ENCODE data around the gene HSF2BP. TPM values are rescaled to one million over a fixed set of nuclear protein-coding genes. Genes with fewer than 3 reads are reported as not detected.
"Not testable (repeated sequence)": the region's sequence is repeated elsewhere in the genome, so short reads cannot be mapped to it uniquely, and the experiment has no call there.

Gene HSF2BP
- total RNA-seq, 2 experiments from 2014 or later: 1.5 to 1.6 TPM

DNA sequence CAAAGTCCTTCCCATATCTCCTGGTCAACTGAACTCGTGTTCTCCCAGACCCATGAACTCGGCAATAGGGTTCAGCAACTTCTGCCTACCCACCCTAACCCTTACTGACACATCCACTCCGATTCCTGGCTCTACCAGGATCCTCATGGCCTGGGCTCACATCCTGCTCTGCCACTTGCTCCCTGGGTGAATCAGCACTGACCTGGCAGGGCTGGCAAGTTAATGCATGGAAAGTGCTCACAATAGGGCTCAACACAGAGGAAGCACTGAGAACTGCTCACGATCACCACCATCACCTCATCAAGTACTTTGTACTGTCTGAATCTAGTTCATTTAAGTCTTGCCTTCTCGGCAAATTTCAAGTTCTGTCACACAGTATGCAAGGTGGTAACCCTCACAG is 96.8 kb downstream of the HSF2BP start:
- DNase-seq; H3K27me3 Mint-ChIP-seq; intact Hi-C loops (cut with DNase I, micrococcal nuclease); H3K36me3 Mint-ChIP-seq (ENCODE audit: low read depth); POLR2A ChIA-PET; H3K27ac Mint-ChIP-seq; H3K9me3 Mint-ChIP-seq (ENCODE audit: low read depth); H3K4me1 Mint-ChIP-seq; CTCF ChIA-PET; H3K4me3 Mint-ChIP-seq; ATAC-seq: not testable (repeated sequence)

DNA sequence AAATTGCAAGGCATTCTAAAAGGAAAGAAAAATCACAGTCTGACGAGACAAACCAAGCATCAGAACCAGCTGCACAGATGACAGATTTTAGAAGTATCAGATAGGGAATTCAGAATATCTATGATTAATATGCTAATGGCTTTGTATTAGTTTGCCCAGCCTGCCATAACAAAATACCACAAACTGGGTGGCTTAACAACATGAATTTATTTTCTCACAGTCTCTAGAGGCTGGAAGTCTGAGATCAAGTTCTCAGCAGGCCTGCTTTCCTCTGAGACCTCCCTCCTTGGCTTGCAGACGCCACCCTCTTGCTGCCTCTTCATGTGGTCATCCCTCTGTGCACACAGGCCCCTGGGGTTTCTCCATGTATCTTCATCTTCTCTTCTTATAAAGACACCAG is 118.7 kb downstream of the HSF2BP start:
- POLR2A ChIA-PET; H3K36me3 Mint-ChIP-seq (ENCODE audit: low read depth); CTCF ChIA-PET; H3K9me3 Mint-ChIP-seq (ENCODE audit: low read depth); H3K4me3 Mint-ChIP-seq; H3K4me1 Mint-ChIP-seq; ATAC-seq; H3K27me3 Mint-ChIP-seq; DNase-seq; H3K27ac Mint-ChIP-seq; intact Hi-C loops (cut with DNase I, micrococcal nuclease): not testable (repeated sequence)

DNA sequence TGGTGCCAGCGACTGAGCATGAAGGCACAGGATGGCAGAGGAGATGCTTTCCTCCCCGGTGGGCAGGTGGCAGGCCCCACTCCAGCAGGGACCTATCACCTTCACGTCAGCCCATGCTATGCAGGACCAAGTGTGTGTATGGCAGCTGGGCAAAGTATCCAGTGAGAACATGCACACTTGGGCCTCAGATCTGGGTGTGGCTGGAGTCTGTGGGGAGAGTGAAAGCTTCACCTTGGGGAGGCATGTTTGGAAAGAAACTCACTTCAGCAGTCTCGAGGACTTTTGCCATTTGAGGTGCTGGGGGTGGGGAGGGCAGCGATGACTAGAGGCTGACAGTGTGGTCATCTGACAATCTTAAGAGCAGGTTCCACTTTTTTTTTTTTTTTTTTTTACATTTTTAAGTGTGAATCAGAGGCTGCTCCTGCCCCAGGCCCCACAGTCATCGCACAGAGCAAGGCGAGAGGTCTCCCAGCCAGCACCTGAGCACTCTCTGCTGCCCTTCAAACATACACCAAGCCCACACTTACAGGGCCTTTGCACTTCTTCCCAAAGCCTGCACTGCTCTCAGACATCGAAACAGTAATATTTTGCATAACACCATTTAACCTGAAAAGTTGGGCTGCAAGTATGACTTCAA is 136.7 kb downstream of the HSF2BP start:
- H3K4me1 Mint-ChIP-seq; H3K4me3 Mint-ChIP-seq; H3K27me3 Mint-ChIP-seq; ATAC-seq; H3K27ac Mint-ChIP-seq; intact Hi-C loops (cut with DNase I, micrococcal nuclease); DNase-seq; H3K9me3 Mint-ChIP-seq (ENCODE audit: low read depth); H3K36me3 Mint-ChIP-seq (ENCODE audit: low read depth); POLR2A ChIA-PET; CTCF ChIA-PET: not testable (repeated sequence)

DNA sequence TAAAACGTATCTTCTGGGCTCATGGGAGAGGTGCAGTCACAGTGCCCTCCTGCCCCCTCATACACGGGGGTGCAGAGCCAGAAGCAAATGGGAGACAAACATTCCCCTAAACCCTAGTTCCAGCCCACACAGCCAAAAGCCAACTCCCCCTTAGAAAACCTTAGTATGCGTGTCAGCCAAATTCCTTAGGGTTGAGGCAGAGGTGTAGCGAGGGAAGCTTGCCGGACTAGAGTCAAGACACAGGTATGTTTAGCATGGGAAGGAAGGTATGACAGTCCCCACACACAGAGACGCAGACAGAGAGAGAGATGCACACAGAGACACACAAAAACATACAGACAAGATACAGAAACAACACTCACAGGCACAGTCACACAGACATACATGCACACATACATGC is 141.6 kb downstream of the HSF2BP start:
- H3K36me3 Mint-ChIP-seq (ENCODE audit: low read depth); H3K27ac Mint-ChIP-seq; POLR2A ChIA-PET; H3K9me3 Mint-ChIP-seq (ENCODE audit: low read depth); H3K4me1 Mint-ChIP-seq; ATAC-seq; CTCF ChIA-PET; H3K27me3 Mint-ChIP-seq; DNase-seq; intact Hi-C loops (cut with DNase I, micrococcal nuclease); H3K4me3 Mint-ChIP-seq: not testable (repeated sequence)

DNA sequence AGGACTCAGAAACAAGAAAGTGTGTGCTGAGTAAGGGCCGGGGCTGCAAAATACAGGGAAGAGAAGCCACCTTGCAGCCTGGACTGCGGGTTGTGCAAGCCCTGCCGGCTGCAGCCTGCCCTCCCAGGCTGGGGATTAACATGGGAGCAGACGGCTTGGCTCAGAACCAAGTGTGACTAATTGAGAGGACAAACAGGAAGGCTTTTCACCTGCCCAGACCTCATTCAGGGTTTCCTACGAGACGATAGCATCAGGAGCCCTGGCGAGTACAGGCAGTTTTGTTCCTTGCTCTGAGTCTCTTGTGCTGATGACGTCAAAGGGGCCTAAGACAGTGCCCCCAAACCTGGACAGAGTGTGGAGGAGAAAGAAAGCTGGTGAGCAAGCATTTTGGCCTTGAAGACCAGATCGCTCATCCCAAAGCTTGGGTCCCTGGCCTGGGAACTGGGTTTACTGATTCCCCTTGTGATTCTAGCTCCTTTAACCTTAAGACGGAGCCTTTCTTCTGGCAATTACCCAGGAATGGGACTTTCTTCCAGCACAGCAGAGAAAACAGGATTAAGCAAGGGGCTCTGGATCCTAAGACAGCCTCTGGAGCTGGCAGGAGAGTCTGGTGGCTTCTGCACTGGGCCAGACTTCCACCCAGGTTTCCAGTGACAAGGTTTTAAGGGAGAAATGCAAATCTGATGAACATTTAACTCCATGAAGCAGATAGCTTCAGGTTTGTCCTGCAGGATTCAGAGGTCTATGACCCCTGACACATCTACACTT is 142.2 kb downstream of the HSF2BP start:
- H3K9me3 Mint-ChIP-seq (ENCODE audit: low read depth); POLR2A ChIA-PET; H3K4me3 Mint-ChIP-seq; DNase-seq; intact Hi-C loops (cut with DNase I, micrococcal nuclease); ATAC-seq; H3K27me3 Mint-ChIP-seq; H3K4me1 Mint-ChIP-seq; H3K27ac Mint-ChIP-seq; CTCF ChIA-PET; H3K36me3 Mint-ChIP-seq (ENCODE audit: low read depth): not testable (repeated sequence)

DNA sequence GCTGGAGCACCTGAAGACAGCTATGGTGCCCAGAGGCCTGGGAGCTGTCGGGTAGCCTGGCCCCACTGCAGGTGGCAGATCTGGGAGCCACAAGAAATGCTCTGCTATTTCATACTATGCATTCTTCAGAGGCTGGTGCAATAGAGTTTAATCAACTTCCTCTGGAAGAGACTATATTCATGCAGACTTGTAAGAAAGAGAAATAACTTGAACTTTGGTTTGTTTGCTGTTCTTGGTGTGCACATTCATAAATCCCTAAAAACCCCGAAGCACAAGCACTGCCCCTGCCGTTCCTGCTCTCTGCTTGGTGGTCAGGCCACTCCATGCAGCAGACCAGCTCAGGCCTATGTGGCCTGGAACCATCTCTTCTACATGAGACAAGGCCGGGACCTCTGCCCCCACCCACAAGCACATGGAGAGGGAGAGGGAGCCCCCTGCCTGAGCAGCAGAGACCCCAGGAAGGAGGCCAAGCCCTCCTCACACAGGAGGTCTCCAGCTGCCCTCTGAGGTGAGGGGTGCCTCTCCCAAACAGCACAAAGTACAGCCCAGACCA is 142.9 kb downstream of the HSF2BP start:
- DNase-seq; ATAC-seq; H3K4me1 Mint-ChIP-seq; intact Hi-C loops (cut with DNase I, micrococcal nuclease); POLR2A ChIA-PET; CTCF ChIA-PET; H3K36me3 Mint-ChIP-seq (ENCODE audit: low read depth); H3K9me3 Mint-ChIP-seq (ENCODE audit: low read depth); H3K27me3 Mint-ChIP-seq; H3K4me3 Mint-ChIP-seq; H3K27ac Mint-ChIP-seq: not testable (repeated sequence)

DNA sequence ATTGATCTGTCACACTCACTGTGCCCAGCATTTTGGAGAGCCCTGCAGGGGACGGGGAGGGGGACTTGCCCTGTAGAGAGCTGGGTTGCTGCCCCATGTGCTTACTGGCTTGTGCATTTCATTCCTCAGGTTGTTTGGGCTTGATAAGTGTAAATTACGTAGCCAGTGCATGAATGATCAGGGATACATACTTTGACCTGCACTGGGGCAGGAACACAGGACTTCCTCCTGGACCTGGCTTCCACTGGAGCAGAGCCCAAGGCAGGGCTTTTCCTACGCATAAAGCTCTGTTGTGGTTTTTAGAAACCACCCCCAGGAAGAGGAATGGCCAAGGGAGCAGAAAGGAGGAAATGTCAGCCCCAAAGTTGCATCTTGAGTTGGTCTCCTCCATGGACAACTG is 144.5 kb downstream of the HSF2BP start:
- CTCF ChIA-PET; H3K36me3 Mint-ChIP-seq (ENCODE audit: low read depth); POLR2A ChIA-PET: not testable (repeated sequence)

DNA sequence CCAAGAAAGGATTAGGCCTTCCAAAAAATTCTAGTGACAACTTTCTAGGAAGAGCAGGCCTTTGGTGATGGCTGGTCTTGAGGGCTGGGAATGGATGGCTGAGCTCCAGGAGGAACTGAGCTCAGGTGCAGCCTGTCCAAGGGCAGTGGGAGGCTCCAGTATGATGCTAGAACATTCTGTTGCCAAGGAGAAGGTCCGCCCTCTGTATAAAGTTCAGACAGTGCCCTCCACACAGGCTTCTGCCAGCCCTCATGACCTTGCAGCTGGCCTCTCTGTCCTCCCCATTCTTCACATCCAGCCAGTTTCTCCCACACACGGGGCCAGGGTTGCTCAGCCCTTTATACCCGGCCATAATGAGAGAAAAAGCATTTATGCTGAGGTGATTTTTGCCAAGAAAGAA is 146.3 kb downstream of the HSF2BP start:
- ATAC-seq; H3K4me1 Mint-ChIP-seq; H3K27ac Mint-ChIP-seq; H3K4me3 Mint-ChIP-seq; CTCF ChIA-PET; H3K9me3 Mint-ChIP-seq (ENCODE audit: low read depth); H3K36me3 Mint-ChIP-seq (ENCODE audit: low read depth); H3K27me3 Mint-ChIP-seq; intact Hi-C loops (cut with DNase I, micrococcal nuclease); POLR2A ChIA-PET; DNase-seq: not testable (repeated sequence)

More for the DNA sequence above, 144.5 kb downstream of the HSF2BP start:
- H3K4me3 Mint-ChIP-seq; DNase-seq; H3K4me1 Mint-ChIP-seq; intact Hi-C loops (cut with DNase I, micrococcal nuclease); ATAC-seq; H3K9me3 Mint-ChIP-seq (ENCODE audit: low read depth); H3K27ac Mint-ChIP-seq; H3K27me3 Mint-ChIP-seq: not testable (repeated sequence)

DNA sequence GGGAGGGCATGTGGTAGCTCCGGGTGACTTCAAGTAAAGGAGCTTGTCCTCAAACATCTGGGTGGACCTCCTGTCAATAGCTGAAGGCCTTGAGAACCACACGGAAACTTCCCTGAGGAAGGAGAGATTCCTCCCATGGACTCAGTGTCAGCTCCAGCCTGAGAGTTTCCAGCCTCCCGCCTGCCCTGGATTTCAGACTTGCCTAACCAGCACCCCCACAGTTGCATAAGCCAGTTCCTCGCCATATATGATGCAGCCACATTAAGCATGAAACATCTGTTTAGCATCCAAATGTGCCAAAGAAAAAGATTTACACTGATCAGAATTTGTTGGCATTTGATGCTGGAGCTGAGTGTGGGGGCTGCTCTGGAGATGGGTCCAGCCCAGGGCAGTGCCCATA is 148.1 kb downstream of the HSF2BP start:
- H3K36me3 Mint-ChIP-seq (ENCODE audit: low read depth); H3K9me3 Mint-ChIP-seq (ENCODE audit: low read depth); POLR2A ChIA-PET; H3K27me3 Mint-ChIP-seq; H3K27ac Mint-ChIP-seq; H3K4me1 Mint-ChIP-seq; CTCF ChIA-PET; DNase-seq; H3K4me3 Mint-ChIP-seq; ATAC-seq; intact Hi-C loops (cut with DNase I, micrococcal nuclease): not testable (repeated sequence)

DNA sequence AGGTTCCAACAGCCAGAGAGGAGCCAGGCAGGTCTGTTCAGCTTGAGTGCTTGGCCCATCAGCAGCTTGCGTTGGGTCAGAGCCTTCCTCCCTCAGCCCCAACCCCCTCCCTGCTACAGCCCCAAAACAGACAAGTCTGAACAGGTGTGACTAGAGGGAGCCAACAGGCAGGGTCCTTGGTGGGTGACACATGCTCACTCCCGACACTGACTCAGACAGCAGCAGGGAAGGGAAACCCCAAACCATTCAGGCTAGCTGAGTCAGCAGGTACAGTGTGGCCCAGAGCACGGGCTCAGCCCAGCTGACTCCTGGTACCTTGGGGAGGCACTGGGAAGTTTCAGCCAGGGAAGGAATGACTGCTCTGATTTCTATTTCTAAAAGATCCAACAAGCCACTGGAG is 148.6 kb downstream of the HSF2BP start:
- H3K27me3 Mint-ChIP-seq; H3K36me3 Mint-ChIP-seq (ENCODE audit: low read depth); DNase-seq; CTCF ChIA-PET; H3K9me3 Mint-ChIP-seq (ENCODE audit: low read depth); POLR2A ChIA-PET; H3K4me1 Mint-ChIP-seq; H3K27ac Mint-ChIP-seq; H3K4me3 Mint-ChIP-seq; intact Hi-C loops (cut with DNase I, micrococcal nuclease): not testable (repeated sequence)
- peak; percentile 99 for ATAC-seq

DNA sequence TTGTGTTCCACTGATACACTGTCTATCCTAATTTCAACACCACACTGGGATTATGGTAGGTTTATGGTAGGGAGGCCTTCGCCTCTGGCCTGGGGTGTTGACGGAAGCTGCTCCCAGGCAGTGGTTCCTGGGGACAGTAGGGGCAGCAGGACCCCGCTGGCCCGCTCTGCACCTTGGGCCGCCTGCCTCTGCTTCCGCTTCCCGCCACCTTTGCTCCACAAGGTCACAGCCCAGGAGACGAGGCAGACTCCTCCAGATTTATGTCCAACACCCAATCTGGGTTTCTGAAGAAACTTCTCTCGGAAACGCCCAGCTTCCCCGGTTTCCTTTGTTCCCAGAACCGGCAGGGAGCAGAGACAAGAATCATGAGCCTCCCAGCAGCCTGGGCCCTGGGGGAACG is 155.4 kb downstream of the HSF2BP start:
- H3K27ac Mint-ChIP-seq; H3K36me3 Mint-ChIP-seq (ENCODE audit: low read depth); H3K27me3 Mint-ChIP-seq; ATAC-seq; H3K4me3 Mint-ChIP-seq; DNase-seq; H3K9me3 Mint-ChIP-seq (ENCODE audit: low read depth); H3K4me1 Mint-ChIP-seq; intact Hi-C loops (cut with DNase I, micrococcal nuclease); CTCF ChIA-PET; POLR2A ChIA-PET: not testable (repeated sequence)

DNA sequence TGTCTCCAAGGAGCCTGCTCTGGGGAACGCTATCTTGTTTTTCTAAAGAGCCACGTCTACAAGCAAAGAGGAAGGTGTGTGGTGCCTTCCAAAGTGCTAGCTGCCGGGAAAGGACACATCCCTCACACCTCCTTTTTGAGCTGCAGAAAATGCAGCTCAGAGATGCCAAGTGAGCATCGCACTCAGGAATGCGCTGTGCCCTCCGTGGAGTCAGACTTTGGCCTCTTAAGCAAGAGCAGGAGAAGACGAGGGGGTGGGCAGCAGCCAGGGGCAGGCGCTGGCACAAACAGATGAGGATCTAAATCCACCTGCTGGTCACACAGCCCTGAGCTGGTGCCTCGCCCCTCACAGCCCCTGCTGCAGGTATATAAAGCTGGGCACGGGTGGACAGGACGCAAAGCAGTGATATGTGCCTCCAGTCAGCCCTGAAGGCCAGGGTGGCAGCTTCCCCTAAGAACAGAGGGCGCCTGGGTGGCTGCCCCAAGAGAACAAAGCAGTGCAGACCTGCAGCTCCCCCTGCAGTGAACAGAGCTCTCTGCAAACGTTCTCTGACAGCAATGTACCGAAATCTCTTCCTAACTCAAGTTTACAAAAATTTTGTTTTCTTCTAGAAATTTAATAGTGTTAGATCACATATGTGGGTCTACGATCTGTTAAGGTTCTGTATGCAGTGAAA is 156.1 kb downstream of the HSF2BP start:
- H3K27ac Mint-ChIP-seq; CTCF ChIA-PET; H3K9me3 Mint-ChIP-seq (ENCODE audit: low read depth); H3K4me3 Mint-ChIP-seq; H3K4me1 Mint-ChIP-seq; DNase-seq; H3K27me3 Mint-ChIP-seq; POLR2A ChIA-PET; H3K36me3 Mint-ChIP-seq (ENCODE audit: low read depth); ATAC-seq; intact Hi-C loops (cut with DNase I, micrococcal nuclease): not testable (repeated sequence)

Measured in activated CD4-positive, alpha-beta T cell treated with anti-CD3 and anti-CD28 coated beads for 36 hours (primary cell).